ENCODE results near the gene AEN.

- TF ChIP-seq CTCF (IDR thresholded peaks at IDR 0.05) (no peak), RFX5 (IDR thresholded peaks at IDR 0.05) (no peak), REST (IDR thresholded peaks at IDR 0.05) (no peak), POLR2A (IDR thresholded peaks at IDR 0.05; ENCODE audit: low read length) (no peak), BHLHE40 (IDR thresholded peaks at IDR 0.05; ENCODE audit: low read depth, low read length) (no peak), KDM5A (IDR thresholded peaks at IDR 0.05) (no peak), CEBPB (IDR thresholded peaks at IDR 0.05) (no peak), KDM1A (IDR thresholded peaks at IDR 0.05; ENCODE audit: low read depth) (no peak), GATA3 (IDR thresholded peaks at IDR 0.05; ENCODE audit: borderline replicate concordance) (no peak), POLR2AphosphoS2 (conservative IDR thresholded peaks at IDR 0.05; ENCODE audit: low read length) (no peak), MYC (IDR thresholded peaks at IDR 0.05; ENCODE audit: borderline replicate concordance, low read length) (no peak), EP300 (IDR thresholded peaks at IDR 0.05) (no peak), E2F6 (IDR thresholded peaks at IDR 0.05; ENCODE audit: borderline replicate concordance, low read depth) (no peak)
Observed at GRCh38 chr15:88656760-88657221, 35.7 kb downstream of the AEN start.
